Activated naive CD4-positive, alpha-beta T cell treated with anti-CD3 and anti-CD28 coated beads, Interleukin-2, amount 10 ng/mL, durations not matched to agents 7 days and 5 days (primary cell): ENCODE results near the gene GOLGA7B.
"Not testable (repeated sequence)": the region's sequence is repeated elsewhere in the genome, so short reads cannot be mapped to it uniquely, and the experiment has no call there.

Experiments used
- CTCF ChIA-PET: fragments of 350-600 bp; sonication (Branson Sonifier 250); formaldehyde crosslinking; loops from one replicate; lab custom pipeline; 2021; ENCODE audit warnings: antibody characterized with exemption; lab: Charles Lee
- DNase-seq: peaks from one replicate; pipeline ENCODE4 v3.0.0-alpha.2; 2020
- H3K27ac Mint-ChIP-seq: one replicate; pipeline ENCODE4 v1.8.0; 2021; ENCODE audit warnings: mild to moderate bottlenecking, moderate library complexity, mixed read lengths
- H3K27me3 Mint-ChIP-seq: one replicate; pipeline ENCODE4 v1.8.0; 2021; ENCODE audit warnings: mild to moderate bottlenecking, mixed read lengths
- H3K36me3 Mint-ChIP-seq: one replicate; pipeline ENCODE4 v1.8.0; 2021; ENCODE audit warnings: mixed read lengths
- H3K4me1 Mint-ChIP-seq: one replicate; pipeline ENCODE4 v1.8.0; 2021; ENCODE audit warnings: mixed read lengths
- H3K4me3 Mint-ChIP-seq: one replicate; pipeline ENCODE4 v1.8.0; 2021; ENCODE audit warnings: mild to moderate bottlenecking, moderate library complexity, mixed read lengths
- H3K9me3 Mint-ChIP-seq: one replicate; pipeline ENCODE4 v1.8.0; 2021; ENCODE audit warnings: mixed read lengths

Gene GOLGA7B

DNA sequence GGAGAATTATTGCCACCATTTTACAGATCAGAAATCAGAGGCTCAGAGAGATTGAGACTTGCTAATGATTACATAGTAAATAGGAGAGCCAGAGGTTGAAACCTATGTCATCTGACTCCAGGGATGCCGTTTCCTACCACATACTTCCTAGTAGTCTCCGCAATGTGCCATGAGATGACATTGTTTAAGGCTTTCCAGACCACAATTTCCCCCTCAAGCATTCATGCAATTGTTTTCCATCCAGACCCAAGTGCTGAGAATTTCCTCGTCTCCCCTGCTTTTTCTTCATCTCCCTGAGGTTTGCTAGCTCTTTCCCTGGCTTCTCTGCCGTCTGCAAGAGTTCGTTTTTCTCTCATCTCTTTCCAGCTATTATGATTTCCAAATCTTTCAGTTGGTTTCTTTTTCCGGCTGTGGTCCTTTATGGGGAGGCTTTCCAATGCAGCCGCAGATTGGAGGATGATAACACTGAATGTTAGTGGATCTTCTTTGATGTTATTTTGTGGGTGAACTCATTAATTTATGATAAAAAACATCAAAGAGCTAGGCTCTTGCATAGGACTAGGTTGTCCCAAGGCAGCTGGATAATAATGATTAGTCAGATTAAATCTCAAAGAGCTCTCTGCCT lies 6.9 kb upstream of the GOLGA7B start:
- Mint-ChIP-seq H3K27ac (no peak overlapping the region), H3K4me1 (peaks cover 22% of the 10 kb centered on the region), H3K36me3 (no peaks in the 10 kb centered on the region), H3K27me3 (peaks cover 14% of the 10 kb centered on the region), H3K4me3 (no peak overlapping the region), H3K9me3 (no peaks in the 10 kb centered on the region)
- CTCF ChIA-PET, result interaction anchor here (0.6 to 1.1 kb wide), 3 partner anchors 15 to 51 kb away, joined by 3 read pairs; no protein-coding TSS in a partner anchor
- DNase-seq, result no peak

DNA sequence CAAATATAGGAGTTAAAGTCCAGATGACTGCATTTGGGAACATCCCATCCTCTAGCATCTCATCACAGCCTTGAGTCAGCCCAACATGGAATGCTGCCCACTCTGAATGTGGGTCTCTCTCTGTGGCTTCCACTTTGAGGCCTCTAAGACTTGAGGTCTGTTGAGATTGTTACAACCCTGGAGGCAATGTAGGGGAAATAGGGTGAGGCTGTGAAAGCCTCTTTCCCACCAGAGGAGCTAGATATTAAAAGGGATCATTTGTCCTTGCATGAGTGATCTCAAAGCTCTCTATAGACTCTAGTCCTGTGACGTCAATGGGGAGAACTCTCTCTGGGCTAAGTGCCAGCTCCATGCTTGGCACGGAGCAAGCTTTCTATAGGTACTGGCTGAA lies 6.4 kb upstream of the GOLGA7B start:
- H3K36me3 Mint-ChIP-seq, result no peaks in the 10 kb centered on the region
- peaks cover 9% of the 10 kb centered on the region for H3K27me3 Mint-ChIP-seq
- H3K4me3 Mint-ChIP-seq, result no peak overlapping the region
- H3K4me1 Mint-ChIP-seq, result peaks cover 24% of the 10 kb centered on the region
- CTCF ChIA-PET, result interaction anchor here (0.6 to 1.1 kb wide), 3 partner anchors 16 to 51 kb away, joined by 3 read pairs; no protein-coding TSS in a partner anchor
- DNase-seq, result no peak
- no peaks in the 10 kb centered on the region for H3K9me3 Mint-ChIP-seq
- H3K27ac Mint-ChIP-seq, result no peak overlapping the region

DNA sequence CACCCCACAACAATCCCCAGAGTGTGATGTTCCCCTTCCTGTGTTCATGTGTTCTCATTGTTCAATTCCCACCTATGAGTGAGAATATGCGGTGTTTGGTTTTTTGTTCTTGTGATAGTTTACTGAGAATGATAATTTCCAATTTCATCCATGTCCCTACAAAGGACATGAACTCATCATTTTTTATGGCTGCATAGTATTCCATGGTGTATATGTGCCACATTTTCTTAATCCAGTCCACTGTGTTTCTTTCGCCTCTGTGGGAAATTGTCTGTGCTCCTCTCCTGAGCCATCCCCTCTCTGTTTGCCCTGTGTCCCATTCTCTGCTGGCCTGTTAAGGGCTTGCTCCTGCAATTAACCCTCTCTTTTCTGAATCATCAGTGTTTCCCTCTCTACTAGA lies 5.7 kb upstream of the GOLGA7B start:
- not testable (repeated sequence) for H3K4me3 Mint-ChIP-seq, H3K36me3 Mint-ChIP-seq, H3K27ac Mint-ChIP-seq, DNase-seq, H3K9me3 Mint-ChIP-seq, H3K27me3 Mint-ChIP-seq
- CTCF ChIA-PET, result interaction anchor here (1.0 to 1.1 kb wide), 2 partner anchors 16 to 52 kb away, joined by 3 read pairs; no protein-coding TSS in a partner anchor
- peaks cover 27% of the 10 kb centered on the region for H3K4me1 Mint-ChIP-seq

- no peaks in the 10 kb centered on the region for H3K36me3 Mint-ChIP-seq
- H3K27me3 Mint-ChIP-seq, result peaks cover 9% of the 10 kb centered on the region
- CTCF ChIA-PET, result no interaction called here
- DNase-seq, result no peak
- no peak overlapping the region for H3K4me3 Mint-ChIP-seq
- peaks cover 28% of the 10 kb centered on the region for H3K4me1 Mint-ChIP-seq
- no peak overlapping the region for H3K27ac Mint-ChIP-seq
- H3K9me3 Mint-ChIP-seq, result no peaks in the 10 kb centered on the region
Observed at GRCh38 chr10:97844678-97845077, 5.0 kb upstream of the GOLGA7B start.

DNA sequence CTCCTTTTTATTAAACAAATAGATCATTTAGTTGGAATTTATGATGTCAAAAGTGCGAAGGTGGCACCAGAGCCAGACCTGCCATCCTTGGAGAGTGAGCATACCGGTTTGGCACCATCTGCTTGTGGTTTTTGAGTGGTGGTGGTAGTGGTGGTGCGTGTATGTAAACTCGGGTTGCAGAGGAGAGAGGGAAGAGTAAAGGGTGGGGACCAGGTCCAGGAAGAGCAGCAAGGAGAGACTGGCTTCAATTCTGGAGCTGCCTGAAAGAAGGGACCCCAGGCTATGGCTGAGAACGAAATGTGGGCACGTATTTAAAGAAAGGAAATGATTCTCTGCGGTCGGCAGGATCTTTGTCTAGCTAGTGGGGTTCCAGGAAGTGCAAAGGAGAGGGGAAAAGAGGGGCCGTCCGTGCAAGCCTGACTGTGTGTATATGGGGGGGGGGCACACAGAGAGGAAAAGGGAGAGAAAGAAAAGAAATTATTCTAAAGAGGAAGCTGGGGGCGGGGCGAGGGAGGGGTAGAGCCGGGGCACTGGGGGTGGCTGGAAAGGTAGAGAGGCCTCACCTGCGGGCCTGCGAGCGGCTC lies 448 bp upstream of the GOLGA7B start:
- H3K27ac Mint-ChIP-seq, result peak overlapping the region; percentile 91
- peaks cover 16% of the 10 kb centered on the region for H3K36me3 Mint-ChIP-seq
- H3K4me3 Mint-ChIP-seq, result peak overlapping the region; percentile 80
- peaks cover 9% of the 10 kb centered on the region for H3K27me3 Mint-ChIP-seq
- no peak for DNase-seq
- H3K4me1 Mint-ChIP-seq, result peaks cover 44% of the 10 kb centered on the region
- CTCF ChIA-PET, result interaction anchor here (1.0 to 4.0 kb wide), 5 partner anchors 19 to 148 kb away, joined by 3 to 19 read pairs (median 4); no protein-coding TSS in a partner anchor
- H3K9me3 Mint-ChIP-seq, result no peaks in the 10 kb centered on the region

DNA sequence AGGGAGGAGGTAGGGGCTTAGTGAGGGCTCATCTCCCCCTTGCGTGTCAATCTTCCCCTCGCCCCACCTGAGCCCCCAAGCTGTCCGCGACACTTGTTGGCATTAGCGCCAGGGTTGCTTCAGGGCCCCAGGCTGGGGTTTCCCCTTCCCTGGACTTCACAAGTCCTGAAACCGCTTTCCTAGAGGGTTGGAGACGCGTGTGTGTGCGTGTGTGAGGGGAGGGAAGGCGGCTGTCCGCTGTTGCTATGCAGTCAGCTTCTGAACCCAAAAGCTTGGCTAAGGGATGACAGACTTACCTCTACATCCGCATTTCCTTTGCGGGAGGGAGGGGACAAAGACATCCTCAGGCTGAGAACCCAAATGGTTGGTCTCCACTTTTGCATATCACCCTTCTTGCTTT lies 803 bp downstream of the GOLGA7B start:
- Mint-ChIP-seq H3K9me3 (no peaks in the 10 kb centered on the region), H3K4me3 (peak overlapping the region; percentile 90), H3K4me1 (peaks cover 55% of the 10 kb centered on the region), H3K27ac (peak overlapping the region; percentile 90), H3K36me3 (peaks cover 27% of the 10 kb centered on the region), H3K27me3 (peaks cover 9% of the 10 kb centered on the region)
- CTCF ChIA-PET, result interaction anchor here (0.7 to 4.0 kb wide), 5 partner anchors 19 to 149 kb away, joined by 3 to 19 read pairs (median 4); no protein-coding TSS in a partner anchor
- peak; percentile 61 for DNase-seq

- H3K4me1 Mint-ChIP-seq, result peaks cover 55% of the 10 kb centered on the region
- H3K27me3 Mint-ChIP-seq, result peaks cover 9% of the 10 kb centered on the region
- CTCF ChIA-PET, result interaction anchor here (1.7 to 4.0 kb wide), 3 partner anchors 18 to 60 kb away, joined by 5 to 19 read pairs (median 15); no protein-coding TSS in a partner anchor
- DNase-seq, result peak; percentile 70
- no peaks in the 10 kb centered on the region for H3K9me3 Mint-ChIP-seq
- H3K36me3 Mint-ChIP-seq, result peaks cover 30% of the 10 kb centered on the region
- peak overlapping the region; percentile 90 for H3K27ac Mint-ChIP-seq
- H3K4me3 Mint-ChIP-seq, result peak overlapping the region; percentile 90
Observed at GRCh38 chr10:97851341-97852001, 1.8 kb downstream of the GOLGA7B start.

DNA sequence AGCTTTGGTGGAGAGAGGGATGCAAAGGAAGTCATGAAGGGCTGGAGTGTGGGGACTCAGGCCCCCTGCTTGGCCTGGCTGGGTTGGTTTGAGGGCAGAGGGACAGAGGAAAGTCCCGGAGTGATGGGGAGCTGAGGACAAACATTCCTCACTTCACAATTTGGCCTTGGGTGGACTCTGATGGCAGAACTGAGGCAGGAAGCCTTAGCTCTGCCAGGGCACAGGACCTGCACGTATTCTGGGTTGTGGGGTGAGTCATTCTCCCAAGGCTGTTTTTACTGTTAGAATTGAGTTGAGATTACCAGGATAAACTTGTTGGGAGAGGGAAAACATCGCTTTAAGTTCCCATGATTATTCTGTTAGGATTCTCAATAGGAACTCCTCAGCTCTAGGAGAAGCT lies 2.6 kb downstream of the GOLGA7B start:
- Mint-ChIP-seq H3K27me3 (peaks cover 9% of the 10 kb centered on the region), H3K4me1 (peaks cover 59% of the 10 kb centered on the region), H3K4me3 (peak overlapping the region; percentile 90), H3K36me3 (peaks cover 33% of the 10 kb centered on the region), H3K9me3 (no peaks in the 10 kb centered on the region), H3K27ac (peak overlapping the region; percentile 90)
- DNase-seq, result no peak
- CTCF ChIA-PET, result interaction anchor here (0.7 to 1.7 kb wide), 3 partner anchors 9 to 61 kb away, joined by 3 to 5 read pairs (median 3); no protein-coding TSS in a partner anchor

- Mint-ChIP-seq H3K4me1 (peaks cover 64% of the 10 kb centered on the region), H3K36me3 (peaks cover 35% of the 10 kb centered on the region), H3K9me3 (no peaks in the 10 kb centered on the region), H3K27ac (no peak overlapping the region), H3K27me3 (peaks cover 9% of the 10 kb centered on the region), H3K4me3 (no peak overlapping the region)
- CTCF ChIA-PET, result interaction anchor here (0.7 to 1.9 kb wide), 3 partner anchors 8 to 61 kb away, joined by 3 to 6 read pairs (median 5); no protein-coding TSS in a partner anchor
- no peak for DNase-seq
Observed at GRCh38 chr10:97852840-97853405, 3.3 kb downstream of the GOLGA7B start.

DNA sequence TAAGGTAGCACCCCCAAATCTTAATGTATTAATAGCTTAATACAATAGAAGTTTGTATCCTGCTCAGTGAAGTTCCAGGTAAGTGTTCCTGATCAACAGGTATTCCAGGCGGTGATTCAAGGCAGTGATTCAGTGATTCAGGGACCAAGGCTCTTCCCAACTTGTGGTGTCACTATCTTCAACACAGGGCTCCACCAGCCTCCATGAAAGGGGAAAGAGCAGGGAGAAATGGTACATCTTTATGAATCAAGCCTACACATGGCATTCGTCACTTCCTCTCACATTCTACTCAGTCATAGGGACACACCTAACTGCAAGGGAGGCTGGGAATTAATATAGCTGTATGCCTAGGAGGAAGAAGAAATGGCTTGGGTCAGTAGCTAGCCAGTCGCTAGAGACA lies 5.1 kb downstream of the GOLGA7B start:
- no peak for DNase-seq
- CTCF ChIA-PET, result interaction anchor here (1.9 kb wide), 1 partner anchor 62 kb away, joined by 6 read pairs; no protein-coding TSS in a partner anchor
- no peak overlapping the region for H3K4me3 Mint-ChIP-seq

DNA sequence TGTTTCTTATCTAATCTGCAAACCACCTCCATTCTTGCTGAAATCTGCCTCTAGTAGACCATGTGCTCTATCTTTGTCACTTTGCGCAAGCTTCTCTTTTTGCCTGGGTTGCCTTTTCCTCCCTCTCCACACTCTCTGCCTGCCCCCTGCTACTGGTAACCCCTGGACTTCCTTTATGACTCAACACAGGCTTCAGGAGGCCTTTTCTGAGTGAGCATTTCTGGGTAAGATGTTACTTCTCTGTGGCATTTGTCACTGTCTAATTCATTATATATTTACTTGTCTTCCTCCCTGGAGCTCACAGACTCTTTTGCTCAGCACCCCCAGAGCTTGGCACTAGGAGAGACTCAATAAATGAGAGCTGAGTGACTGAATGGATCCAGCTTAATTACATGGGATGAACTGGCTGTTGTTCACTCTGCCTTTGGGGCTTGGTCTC lies 8.4 kb downstream of the GOLGA7B start:
- peak; percentile 37 for DNase-seq
- no peaks in the 10 kb centered on the region for H3K9me3 Mint-ChIP-seq
- no peak overlapping the region for H3K4me3 Mint-ChIP-seq
- peaks cover 35% of the 10 kb centered on the region for H3K36me3 Mint-ChIP-seq
- H3K4me1 Mint-ChIP-seq, result peaks cover 46% of the 10 kb centered on the region
- CTCF ChIA-PET, result interaction anchor here (0.9 to 4.5 kb wide), 4 partner anchors 10 to 66 kb away, joined by 3 to 20 read pairs (median 4); no protein-coding TSS in a partner anchor
- peaks cover 6% of the 10 kb centered on the region for H3K27me3 Mint-ChIP-seq
- no peak overlapping the region for H3K27ac Mint-ChIP-seq

More for the DNA sequence above, 5.1 kb downstream of the GOLGA7B start:
- Mint-ChIP-seq H3K27me3 (peaks cover 9% of the 10 kb centered on the region), H3K27ac (no peak overlapping the region), H3K36me3 (peaks cover 37% of the 10 kb centered on the region), H3K9me3 (no peaks in the 10 kb centered on the region), H3K4me1 (peaks cover 68% of the 10 kb centered on the region)

- no peak for DNase-seq
- H3K27ac Mint-ChIP-seq, result no peak overlapping the region
- no peaks in the 10 kb centered on the region for H3K9me3 Mint-ChIP-seq
- CTCF ChIA-PET, result interaction anchor here (0.8 to 4.5 kb wide), 6 partner anchors 8 to 180 kb away, joined by 3 to 28 read pairs (median 4); no protein-coding TSS in a partner anchor
- H3K27me3 Mint-ChIP-seq, result peaks cover 5% of the 10 kb centered on the region
- peaks cover 31% of the 10 kb centered on the region for H3K36me3 Mint-ChIP-seq
- no peak overlapping the region for H3K4me3 Mint-ChIP-seq
- H3K4me1 Mint-ChIP-seq, result peaks cover 28% of the 10 kb centered on the region
Observed at GRCh38 chr10:97861097-97861750, 11.6 kb downstream of the GOLGA7B start.

DNA sequence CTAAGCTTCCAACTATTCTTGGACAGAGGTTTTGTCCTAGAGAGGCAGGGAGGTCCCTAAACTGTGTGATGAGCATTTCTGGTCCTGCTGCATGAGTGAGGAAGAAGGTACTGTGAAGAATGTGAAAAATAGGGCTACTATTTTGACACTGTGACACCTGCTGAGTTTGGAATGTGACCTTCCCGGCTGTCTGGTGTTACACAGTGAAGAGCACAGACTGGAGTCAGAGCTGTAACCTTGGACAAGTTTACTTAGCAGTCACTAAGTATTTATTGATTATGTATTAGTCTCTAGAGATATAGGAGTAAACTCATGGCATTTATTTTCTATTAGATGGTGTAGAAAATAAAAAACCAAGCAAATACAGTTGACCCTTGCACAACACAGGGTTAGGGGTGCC lies 12.3 kb downstream of the GOLGA7B start:
- Mint-ChIP-seq H3K27ac (no peak overlapping the region), H3K36me3 (peaks cover 28% of the 10 kb centered on the region), H3K27me3 (peaks cover 5% of the 10 kb centered on the region), H3K4me1 (peaks cover 25% of the 10 kb centered on the region), H3K4me3 (no peak overlapping the region), H3K9me3 (no peaks in the 10 kb centered on the region)
- CTCF ChIA-PET, result interaction anchor here (1.1 to 4.5 kb wide), 4 partner anchors 8 to 160 kb away, joined by 3 to 28 read pairs (median 12); no protein-coding TSS in a partner anchor
- DNase-seq, result no peak
